Mucosa of rectum (tissue), 2 donors: ENCODE measurements around the gene GPR17.

Experiments
- H3K27ac ChIP-seq, 2 donors: one replicate each; pipeline ENCODE4 v1.7.0; 2013; ENCODE audit warnings: inconsistent platforms in 2 of 2, low read depth in 2 of 2, low read length in 2 of 2
- H3K27me3 ChIP-seq, 2 donors: one replicate each; pipeline ENCODE4 v1.7.0; 2013; ENCODE audit warnings: low read length in 2 of 2; ENCODE audit not compliant: control insufficient read depth in 2 of 2, insufficient read depth in 2 of 2
- H3K36me3 ChIP-seq, 2 donors: one replicate each; pipeline ENCODE4 v1.7.0; 2013; ENCODE audit warnings: low read length in 2 of 2; ENCODE audit not compliant: control insufficient read depth in 2 of 2, insufficient read depth in 2 of 2
- H3K4me1 ChIP-seq, 2 donors: one replicate each; pipeline ENCODE4 v1.7.0; 2013; ENCODE audit warnings: low read length in 2 of 2, mild to moderate bottlenecking in 1 of 2; ENCODE audit not compliant: control insufficient read depth in 2 of 2, insufficient read depth in 2 of 2
- H3K4me3 ChIP-seq, 2 donors: one replicate each; pipeline ENCODE4 v1.7.0; 2013; ENCODE audit warnings: low read length in 2 of 2
- H3K9ac ChIP-seq, 2 donors: one replicate each; pipeline ENCODE4 v1.7.0; 2013; ENCODE audit warnings: low read length in 2 of 2, low read depth in 1 of 2, mild to moderate bottlenecking in 1 of 2
- H3K9me3 ChIP-seq, 2 donors: one replicate each; pipeline ENCODE4 v1.7.0; 2013; ENCODE audit warnings: low read length in 2 of 2; ENCODE audit not compliant: control insufficient read depth in 2 of 2
- donor health status: healthy.
- donor health status: Normal muscosa, but diverticular disease.

The GPR17 gene

DNA sequence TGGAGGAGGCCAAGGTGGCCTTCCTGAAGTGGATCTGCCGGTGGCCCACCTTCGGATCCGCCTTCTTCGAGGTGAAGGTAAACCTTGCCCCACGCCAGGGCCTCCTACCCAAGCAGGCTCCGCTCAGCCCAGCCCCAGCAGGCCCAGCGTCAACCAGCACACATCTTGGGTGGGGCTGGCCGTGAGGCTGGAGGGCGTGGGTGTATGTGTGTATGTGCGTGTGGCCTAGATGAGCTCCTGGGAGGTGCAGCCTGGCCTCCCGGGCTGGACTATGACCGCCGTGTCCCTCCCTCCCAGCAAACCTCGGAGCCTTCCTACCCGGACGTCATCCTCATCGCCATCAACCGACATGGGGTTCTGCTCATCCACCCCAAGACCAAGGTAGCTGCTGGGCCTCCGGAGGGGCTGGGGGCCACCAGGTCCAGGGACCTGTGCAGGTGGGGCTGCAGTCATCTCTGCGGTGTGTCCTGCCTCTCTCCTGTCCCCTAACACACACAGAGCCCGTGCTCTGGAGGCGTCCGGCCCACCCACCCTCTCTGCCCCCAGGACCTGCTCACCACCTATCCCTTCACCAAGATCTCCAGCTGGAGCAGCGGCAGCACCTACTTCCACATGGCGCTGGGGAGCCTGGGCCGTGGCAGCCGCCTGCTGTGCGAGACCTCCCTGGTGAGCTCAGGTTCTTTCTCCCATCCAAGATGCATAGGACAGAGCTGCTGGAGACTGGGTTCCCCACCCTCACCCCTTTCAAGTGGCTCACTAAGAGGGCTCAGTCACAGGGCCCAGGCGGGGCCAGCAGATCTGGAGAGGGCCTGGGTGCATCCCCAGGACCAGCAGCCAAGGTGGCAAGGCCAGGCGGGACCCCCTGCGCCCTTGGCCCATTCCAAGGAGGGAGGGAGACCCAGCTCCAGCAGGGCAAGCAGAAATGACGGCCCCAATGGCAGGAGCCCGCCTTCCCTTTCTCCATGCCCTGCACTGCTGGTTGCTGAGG is 9.4 kb upstream of the GPR17 start:
- Histone ChIP-seq H3K36me3 (peaks cover 6 to 13% of the 10 kb centered on the region in 2 donors), H3K9ac (peak overlapping the region in 1 of 2 donors; percentile 34), H3K27me3 (no peaks in the 10 kb centered on the region), H3K9me3 (no peaks in the 10 kb centered on the region), H3K4me1 (peaks cover 20 to 24% of the 10 kb centered on the region in 2 donors), H3K27ac (peak overlapping the region; percentile 52 to 65), H3K4me3 (no peak overlapping the region)

DNA sequence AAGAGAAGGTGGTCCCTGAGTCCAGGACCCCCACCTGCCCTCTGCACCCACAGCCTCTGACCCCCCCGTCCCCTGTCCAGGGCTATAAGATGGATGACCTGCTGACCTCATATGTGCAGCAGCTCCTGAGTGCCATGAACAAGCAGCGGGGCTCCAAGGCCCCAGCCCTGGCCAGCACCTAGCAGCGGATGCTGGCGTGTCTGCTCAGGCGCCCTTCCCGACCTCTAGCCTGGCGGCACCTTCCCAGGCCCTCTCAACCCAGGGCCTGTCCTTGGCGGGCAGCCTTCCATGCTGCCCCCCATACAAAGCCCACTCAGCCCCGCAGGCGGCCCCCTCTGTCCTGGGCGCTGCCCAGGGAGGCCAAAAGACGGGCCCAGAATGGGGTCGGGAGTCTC is 8.7 kb upstream of the GPR17 start:
- Histone ChIP-seq H3K9me3 (no peaks in the 10 kb centered on the region), H3K36me3 (peaks cover 6 to 13% of the 10 kb centered on the region in 2 donors), H3K9ac (no peak overlapping the region), H3K4me3 (no peak overlapping the region), H3K27me3 (no peaks in the 10 kb centered on the region), H3K27ac (peak overlapping the region; percentile 12 to 52), H3K4me1 (peaks cover 20 to 24% of the 10 kb centered on the region in 2 donors)

DNA sequence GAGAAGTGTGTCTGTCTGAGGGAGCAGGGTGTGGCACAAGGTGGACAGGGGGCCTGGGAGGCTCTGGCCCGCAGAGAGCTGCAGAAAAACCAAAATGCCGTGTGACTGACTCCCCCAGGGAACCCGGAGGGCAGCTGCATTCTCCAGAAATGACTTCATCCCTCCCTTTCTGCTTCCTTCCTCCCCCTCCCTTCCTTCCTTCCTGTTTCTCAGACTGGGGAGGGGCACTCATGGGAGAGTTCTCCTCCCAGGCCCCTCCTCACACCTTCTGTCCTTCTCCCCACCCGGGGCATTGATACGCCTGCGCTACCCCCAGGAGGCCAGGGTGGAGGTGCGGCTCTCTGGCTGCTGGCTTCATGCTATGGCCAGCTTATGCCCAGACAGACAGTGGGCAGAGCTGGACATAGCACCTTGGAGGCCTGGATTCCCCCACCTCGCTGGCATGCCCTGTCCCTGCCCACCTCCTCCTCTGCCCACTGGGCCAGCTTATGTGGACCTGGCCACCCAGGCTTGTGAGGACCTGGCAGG is 8.2 kb upstream of the GPR17 start:
- Histone ChIP-seq H3K36me3 (peaks cover 6 to 13% of the 10 kb centered on the region in 2 donors), H3K9ac (no peak overlapping the region), H3K27ac (peak overlapping the region; percentile 12 to 52), H3K27me3 (no peaks in the 10 kb centered on the region), H3K4me1 (peaks cover 17 to 24% of the 10 kb centered on the region in 2 donors), H3K9me3 (no peaks in the 10 kb centered on the region), H3K4me3 (no peak overlapping the region)

DNA sequence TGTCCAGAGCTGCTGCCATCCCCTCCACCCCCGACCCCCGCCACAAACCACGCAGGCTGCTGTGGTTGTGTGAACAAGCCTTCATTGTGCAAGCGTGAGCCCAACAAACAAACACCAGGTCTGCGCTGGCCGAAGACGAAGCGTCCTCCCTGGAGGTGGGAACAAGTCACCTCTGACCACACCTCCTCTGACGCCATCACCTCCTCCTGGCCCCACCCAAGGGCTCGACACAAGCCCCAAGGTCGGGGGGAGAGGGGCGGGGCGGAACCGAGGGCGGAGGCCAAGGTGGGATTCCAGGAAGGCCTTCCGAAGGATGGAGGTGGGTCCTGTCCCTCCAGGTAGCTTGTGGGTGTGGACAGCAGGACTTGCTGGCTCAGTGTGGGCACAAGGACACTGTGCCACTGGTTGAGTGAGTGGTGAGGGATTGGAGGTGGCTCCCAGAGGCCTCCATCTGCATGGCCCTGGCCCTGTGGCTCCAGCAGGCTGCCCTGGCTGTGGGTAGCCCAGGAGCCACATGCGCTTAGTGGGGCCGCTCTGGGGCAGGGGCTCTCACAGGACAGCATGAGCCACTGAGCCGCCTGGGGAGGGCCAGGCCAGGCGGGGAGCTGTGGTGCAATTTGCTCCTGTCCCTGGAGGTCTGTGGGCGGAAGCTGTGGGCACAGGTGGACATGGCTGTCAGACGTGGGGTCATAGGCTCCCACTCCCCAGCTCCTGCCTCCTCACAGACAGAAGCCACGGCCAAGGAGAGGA is 7.4 kb upstream of the GPR17 start:
- Histone ChIP-seq H3K27ac (peak overlapping the region in 1 of 2 donors; percentile 52), H3K9me3 (no peaks in the 10 kb centered on the region), H3K27me3 (no peaks in the 10 kb centered on the region), H3K36me3 (peaks cover 6 to 13% of the 10 kb centered on the region in 2 donors), H3K4me3 (no peak overlapping the region), H3K4me1 (peaks cover 17 to 22% of the 10 kb centered on the region in 2 donors), H3K9ac (no peak overlapping the region)

DNA sequence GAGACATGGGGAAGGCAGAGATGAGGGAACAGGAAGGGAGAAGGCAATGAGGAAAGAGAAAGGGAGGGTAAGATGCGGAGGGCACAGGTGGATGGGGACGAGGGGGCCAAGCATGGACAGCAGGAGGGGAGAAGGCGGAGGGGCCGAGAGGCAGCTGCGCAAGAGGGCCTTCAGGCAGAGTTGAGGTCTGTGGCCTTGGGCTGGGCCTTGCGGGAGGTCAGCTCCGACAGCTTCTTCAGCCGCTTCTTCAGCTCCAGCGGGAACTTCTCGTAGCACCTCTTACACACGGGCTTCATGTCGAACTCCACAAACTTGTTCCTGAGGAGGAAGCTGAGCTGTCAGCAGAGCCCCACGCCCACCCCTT is 6.9 kb upstream of the GPR17 start:
- Histone ChIP-seq H3K4me3 (no peak overlapping the region), H3K9ac (no peak overlapping the region), H3K27ac (no peak overlapping the region), H3K4me1 (peaks cover 15 to 19% of the 10 kb centered on the region in 2 donors), H3K9me3 (no peaks in the 10 kb centered on the region), H3K36me3 (peaks cover 6 to 11% of the 10 kb centered on the region in 2 donors), H3K27me3 (no peaks in the 10 kb centered on the region)

DNA sequence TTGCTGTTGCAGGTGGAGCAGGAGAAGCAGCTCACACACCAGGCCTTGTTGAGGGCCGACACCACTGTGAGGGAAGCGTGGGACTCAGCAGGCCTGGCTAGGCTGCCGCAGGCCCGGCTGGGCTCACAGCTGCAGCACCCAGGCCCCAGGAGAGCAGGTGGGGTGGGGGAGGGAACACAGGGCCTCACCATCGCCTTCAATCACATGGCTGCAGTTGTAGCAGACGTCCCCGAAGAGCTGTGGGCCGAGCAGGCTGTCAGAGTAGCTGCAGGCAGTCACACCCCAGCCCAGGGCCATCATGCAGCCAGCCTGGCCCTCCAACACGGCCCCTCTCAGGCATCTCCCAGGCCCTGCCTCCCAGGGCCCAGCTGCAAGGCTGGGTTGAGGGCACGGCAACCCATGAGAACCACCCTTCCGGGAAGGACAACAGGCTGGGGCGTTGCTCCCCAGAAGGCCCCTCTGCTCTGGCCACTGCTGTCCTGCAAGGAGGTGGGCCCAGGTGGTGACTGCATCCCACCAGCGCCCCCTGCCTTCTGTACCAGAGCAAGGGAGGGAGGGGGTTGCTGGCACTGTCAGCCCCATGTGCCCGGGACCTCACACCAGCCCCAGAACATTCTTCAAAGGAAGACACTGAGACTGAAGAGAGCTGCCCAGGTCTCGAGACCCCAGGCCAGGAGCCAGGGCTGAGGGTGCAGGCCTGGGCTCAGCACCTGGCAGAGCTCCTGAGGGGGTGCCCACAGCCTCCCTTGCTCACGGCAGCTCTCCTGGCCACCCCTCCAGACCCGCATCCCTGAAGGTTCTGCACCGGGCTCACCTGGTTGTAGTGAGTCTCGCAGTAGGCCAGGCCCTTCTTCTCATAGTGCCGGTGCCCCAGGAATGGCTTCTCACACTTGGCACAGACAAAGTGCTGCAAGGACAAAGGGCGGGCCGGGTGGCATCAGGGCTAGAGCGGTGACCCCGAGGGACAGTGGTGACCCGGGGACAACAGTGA is 5.6 kb upstream of the GPR17 start:
- H3K4me3 ChIP-seq, result no peak overlapping the region
- H3K4me1 ChIP-seq, result peaks cover 12 to 22% of the 10 kb centered on the region in 2 donors
- no peaks in the 10 kb centered on the region for H3K9me3 ChIP-seq
- no peaks in the 10 kb centered on the region for H3K27me3 ChIP-seq
- peaks cover 6% of the 10 kb centered on the region in 2 donors for H3K36me3 ChIP-seq
- no peak overlapping the region for H3K9ac ChIP-seq
- H3K27ac ChIP-seq, result no peak overlapping the region

GRCh38 chr2:127641133-127641532 is 4.8 kb upstream of the GPR17 start:
- Histone ChIP-seq H3K9ac (no peak overlapping the region), H3K4me3 (no peak overlapping the region), H3K9me3 (no peaks in the 10 kb centered on the region), H3K27me3 (no peaks in the 10 kb centered on the region), H3K27ac (no peak overlapping the region), H3K36me3 (peaks cover 2 to 6% of the 10 kb centered on the region in 2 donors), H3K4me1 (peaks cover 12 to 17% of the 10 kb centered on the region in 2 donors)

DNA sequence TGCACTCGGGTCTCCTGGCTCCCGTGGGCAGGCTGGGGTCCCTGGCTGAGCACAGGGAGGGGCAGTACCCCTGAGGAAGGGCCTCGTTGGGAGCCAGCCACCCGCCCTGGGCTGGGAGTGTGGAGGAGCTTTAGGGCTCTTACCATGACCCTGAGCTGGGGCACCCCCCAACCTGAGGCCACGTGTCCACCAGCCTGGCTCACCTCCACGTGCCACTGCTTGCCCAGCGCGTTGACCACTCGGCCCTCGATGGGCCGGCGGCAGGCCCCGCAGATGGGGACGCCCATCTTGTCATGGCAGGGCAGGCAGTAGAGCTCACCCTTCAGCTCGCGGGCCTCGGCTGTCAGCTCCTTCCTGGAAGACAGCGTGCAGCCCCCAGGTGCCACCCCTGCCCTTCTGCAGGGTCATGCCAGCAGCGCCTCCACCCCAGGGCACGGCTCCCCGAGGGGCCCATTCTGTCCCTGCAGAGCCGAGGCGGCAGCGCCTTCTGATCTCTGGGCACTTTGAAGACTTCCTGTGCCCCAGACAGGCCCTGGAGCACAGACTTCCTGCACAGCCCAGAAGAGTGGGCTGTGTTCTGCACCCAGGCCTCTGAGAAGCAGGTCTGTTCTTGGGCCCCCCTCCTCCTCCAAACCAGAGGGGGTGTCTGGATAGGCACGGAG is 4.0 kb upstream of the GPR17 start:
- Histone ChIP-seq H3K27me3 (no peaks in the 10 kb centered on the region), H3K4me3 (no peak overlapping the region), H3K36me3 (peaks cover 2 to 6% of the 10 kb centered on the region in 2 donors), H3K27ac (no peak overlapping the region), H3K4me1 (peaks cover 6 to 9% of the 10 kb centered on the region in 2 donors), H3K9ac (no peak overlapping the region), H3K9me3 (no peaks in the 10 kb centered on the region)
